Neural cell (in vitro differentiated cells): ENCODE measurements around the gene GATAD1. TPM values are rescaled to one million over a fixed set of nuclear protein-coding genes. Genes with fewer than 3 reads are reported as not detected.

Source experiments
- H2AFZ ChIP-seq: fragments of 200-600, 300-800 bp; sonication (generic), shearing (Covaris generic); 2 replicates; pipeline ENCODE4 v1.6.0; 2014; ENCODE audit warnings: low read depth, mild to moderate bottlenecking, antibody characterized with exemption, low read length, moderate library complexity
- H3F3A ChIP-seq: fragments of 200-600 bp; shearing (Covaris generic); 2 replicates; pipeline ENCODE4 v1.6.1; 2016; ENCODE audit warnings: mild to moderate bottlenecking, moderate library complexity, mixed read lengths, antibody characterized with exemption, low read length; ENCODE audit not compliant: insufficient read depth, poor library complexity, severe bottlenecking
- H3K27ac ChIP-seq: fragments of 200-600, 300-800 bp; sonication (generic), shearing (Covaris generic); 2 replicates; pipeline ENCODE4 v1.5.1; 2014; ENCODE audit warnings: mild to moderate bottlenecking, low read length, moderate library complexity
- H3K27me3 ChIP-seq: fragments of 300-800, 200-600 bp; sonication (generic), shearing (Covaris generic); 2 replicates; pipeline ENCODE4 v1.6.0; 2014; ENCODE audit warnings: mild to moderate bottlenecking, low read depth, low read length, moderate library complexity; ENCODE audit not compliant: insufficient read depth
- H3K36me3 ChIP-seq: fragments of 300-800, 200-600 bp; sonication (generic), shearing (Covaris generic); 2 replicates; pipeline ENCODE4 v1.5.1; 2014; ENCODE audit warnings: mild to moderate bottlenecking, antibody characterized with exemption, low read length, moderate library complexity; ENCODE audit not compliant: insufficient read depth
- H3K4me2 ChIP-seq: fragments of 300-800, 200-600 bp; sonication (generic), shearing (Covaris generic); 2 replicates; pipeline ENCODE4 v1.6.0; 2014; ENCODE audit warnings: mild to moderate bottlenecking, low read length
- H3K4me3 ChIP-seq: fragments of 300-800, 200-600 bp; sonication (generic), shearing (Covaris generic); 2 replicates; pipeline ENCODE4 v1.5.1; 2014; ENCODE audit warnings: mild to moderate bottlenecking, low read length, moderate library complexity
- H3K79me2 ChIP-seq: fragments of 200-600 bp; shearing (Covaris generic); replicated peaks from 2 replicates; pipeline ENCODE4 v1.6.0; 2014; ENCODE audit warnings: mild to moderate bottlenecking, low read length, moderate library complexity; ENCODE audit not compliant: insufficient read depth
- H3K9ac ChIP-seq: fragments of 300-800, 200-600 bp; sonication (generic), shearing (Covaris generic); 2 replicates; pipeline ENCODE4 v1.6.1; 2016; ENCODE audit warnings: mild to moderate bottlenecking, low read length, mixed read lengths
- H3K9me2 ChIP-seq: fragments of 200-600 bp; shearing (Covaris generic); 2 replicates; pipeline ENCODE4 v1.6.1; 2016; ENCODE audit warnings: mild to moderate bottlenecking, low read length, mixed read lengths; ENCODE audit not compliant: insufficient read depth
- H3K9me3 ChIP-seq: fragments of 200-600, 300-800 bp; sonication (generic), shearing (Covaris generic); 2 replicates; pipeline ENCODE4 v1.6.1; 2016; ENCODE audit warnings: mild to moderate bottlenecking, mixed run types, low read length, moderate library complexity, mixed read lengths
- H4K20me1 ChIP-seq: fragments of 200-600 bp; shearing (Covaris generic); 2 replicates; pipeline ENCODE4 v1.6.1; 2016; ENCODE audit warnings: mild to moderate bottlenecking, mixed run types; ENCODE audit not compliant: insufficient read depth
- CTCF ChIP-seq: fragments of 450-650 bp; IDR thresholded peaks from 2 replicates; pipeline ENCODE4 v1.5.1; 2014; ENCODE audit warnings: antibody characterized with exemption, mild to moderate bottlenecking, moderate library complexity; ENCODE audit not compliant: poor library complexity, severe bottlenecking
- EP300 ChIP-seq: fragments of 450-650 bp; conservative IDR thresholded peaks from 2 replicates; pipeline ENCODE4 v1.6.1; 2014; ENCODE audit warnings: antibody characterized with exemption, mild to moderate bottlenecking, moderate library complexity; ENCODE audit not compliant: poor library complexity, severe bottlenecking
- EZH2 ChIP-seq: fragments of 200-600, 300-800 bp; shearing (Covaris generic), sonication (generic); IDR thresholded peaks from 2 replicates; pipeline ENCODE4 v1.6.1; 2014; ENCODE audit warnings: antibody characterized with exemption, low read length, borderline replicate concordance, mild to moderate bottlenecking; ENCODE audit not compliant: insufficient read depth, poor library complexity, severe bottlenecking
- MXI1 ChIP-seq: fragments of 450-650 bp; conservative IDR thresholded peaks from 2 replicates; pipeline ENCODE4 v1.6.1; 2014; ENCODE audit warnings: antibody characterized with exemption, mild to moderate bottlenecking; ENCODE audit not compliant: poor library complexity, severe bottlenecking
- POLR2AphosphoS5 ChIP-seq: IDR thresholded peaks from 2 replicates; pipeline ENCODE4 v1.6.1; 2012
- RAD21 ChIP-seq: fragments of 450-650 bp; conservative IDR thresholded peaks from 2 replicates; pipeline ENCODE4 v1.6.1; 2014; ENCODE audit warnings: antibody characterized with exemption, mild to moderate bottlenecking, moderate library complexity
- REST ChIP-seq: IDR thresholded peaks from 2 replicates; pipeline ENCODE4 v1.6.1; 2012; ENCODE audit warnings: borderline replicate concordance
- SMC3 ChIP-seq: fragments of 450-650 bp; conservative IDR thresholded peaks from 2 replicates; pipeline ENCODE4 v1.6.1; 2014; ENCODE audit warnings: antibody characterized with exemption, mild to moderate bottlenecking, moderate library complexity; ENCODE audit not compliant: poor library complexity
- TAF1 ChIP-seq: IDR thresholded peaks from 2 replicates; pipeline ENCODE4 v1.6.1; 2012; ENCODE audit warnings: low read depth
- polyA plus RNA-seq: library from polyadenylated mRNA; depleted of rRNA; stranded (reverse); fragments of >200 nt; gene quantifications from 2 replicates; pipeline ENCODE4 v1.2.3, GENCODE V29; 2014

The GATAD1 gene
- polyA plus RNA-seq, 1 donor from 2014 or later = 28.9 TPM

- H2AFZ ChIP-seq = no peak overlapping the region
- TF ChIP-seq CTCF (no peak), SMC3 (no peak), RAD21 (no peak), TAF1 (no peak), MXI1 (no peak), REST (no peak), POLR2AphosphoS5 (no peak), EP300 (no peak), EZH2 (no peak)
- H3F3A ChIP-seq = no peaks in the 10 kb centered on the region
- H3K36me3 ChIP-seq = peaks cover 16% of the 10 kb centered on the region
- no peak overlapping the region for H3K4me3 ChIP-seq
- no peaks in the 10 kb centered on the region for H3K79me2 ChIP-seq
- no peaks in the 10 kb centered on the region for H3K27me3 ChIP-seq
- no peak overlapping the region for H3K4me2 ChIP-seq
- no peak overlapping the region for H3K9ac ChIP-seq
- H3K27ac ChIP-seq = no peak overlapping the region
- no peaks in the 10 kb centered on the region for H4K20me1 ChIP-seq
- no peaks in the 10 kb centered on the region for H3K9me2 ChIP-seq
- H3K9me3 ChIP-seq = no peaks in the 10 kb centered on the region
Measured at GRCh38 chr7:92485267-92485892, 38.1 kb downstream of the GATAD1 start.

GRCh38 chr7:92485974-92486373, 38.7 kb downstream of the GATAD1 start:
- Histone ChIP-seq H3K9ac (no peak overlapping the region), H3K9me2 (no peaks in the 10 kb centered on the region), H3K4me3 (no peak overlapping the region), H3K79me2 (no peaks in the 10 kb centered on the region), H3K27me3 (no peaks in the 10 kb centered on the region), H3K9me3 (no peaks in the 10 kb centered on the region), H3K27ac (no peak overlapping the region), H3F3A (no peaks in the 10 kb centered on the region), H3K4me2 (no peak overlapping the region), H2AFZ (no peak overlapping the region), H4K20me1 (no peaks in the 10 kb centered on the region), H3K36me3 (peaks cover 16% of the 10 kb centered on the region)
- no peak for TF ChIP-seq POLR2AphosphoS5
- no peak for TF ChIP-seq REST
- no peak for TF ChIP-seq MXI1
- TF ChIP-seq RAD21 = no peak
- TF ChIP-seq EP300 = no peak
- TF ChIP-seq TAF1 = no peak
- no peak for TF ChIP-seq EZH2
- no peak for TF ChIP-seq SMC3
- no peak for TF ChIP-seq CTCF
